Adipocyte (in vitro differentiated cells): ENCODE data around the gene PICK1.

Source experiments
- DNase-seq: peaks from one replicate; pipeline ENCODE4 v3.0.0-alpha.2; 2015; ENCODE audit warnings: low read depth
- H3K27me3 ChIP-seq: replicated peaks from 2 replicates; pipeline ENCODE4 v1.7.0; 2013; ENCODE audit warnings: mild to moderate bottlenecking, low read length, moderate library complexity; ENCODE audit not compliant: control insufficient read depth, insufficient read depth
- H3K36me3 ChIP-seq: 2 replicates; pipeline ENCODE4 v1.7.0; 2013; ENCODE audit warnings: low read length, mild to moderate bottlenecking, moderate library complexity; ENCODE audit not compliant: control insufficient read depth, insufficient read depth, severe bottlenecking
- H3K4me1 ChIP-seq: 2 replicates; pipeline ENCODE4 v1.7.0; 2013; ENCODE audit warnings: mild to moderate bottlenecking, low read length, moderate library complexity; ENCODE audit not compliant: control insufficient read depth, insufficient read depth
- H3K4me3 ChIP-seq: 2 replicates; pipeline ENCODE4 v1.7.0; 2013; ENCODE audit warnings: mild to moderate bottlenecking, low read length, moderate library complexity
- H3K9ac ChIP-seq: 2 replicates; pipeline ENCODE4 v1.7.0; 2013; ENCODE audit warnings: mild to moderate bottlenecking, low read length, moderate library complexity
- H3K9me3 ChIP-seq: 2 replicates; pipeline ENCODE4 v1.7.0; 2013; ENCODE audit warnings: mild to moderate bottlenecking, low read length, moderate library complexity; ENCODE audit not compliant: control insufficient read depth

Gene PICK1

GRCh38 chr22:38089474-38089851, 32.3 kb downstream of the PICK1 start:
- no peak for DNase-seq
- H3K4me3 ChIP-seq: no peak overlapping the region

DNA sequence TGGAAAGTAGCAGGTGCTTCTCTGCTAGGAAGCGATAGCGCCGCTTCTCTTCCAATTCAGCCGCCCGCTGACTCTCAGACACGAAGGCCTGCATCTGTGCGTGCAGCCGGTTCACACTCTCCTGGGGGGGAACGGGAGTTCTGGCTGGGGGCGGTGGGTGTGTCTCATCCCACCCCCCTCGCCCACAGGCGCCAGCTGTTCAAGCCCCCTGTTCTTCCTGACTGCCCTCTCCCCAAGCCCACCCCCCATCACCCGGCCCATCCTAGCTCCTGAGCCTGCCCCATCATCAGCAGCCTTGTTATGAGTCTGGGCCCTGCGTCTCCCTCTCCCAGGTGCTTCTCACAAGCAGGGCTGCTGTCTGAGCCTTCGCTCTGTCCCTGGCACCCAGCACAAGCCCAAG, 39.9 kb downstream of the PICK1 start:
- Histone ChIP-seq H3K9me3 (no peaks in the 10 kb centered on the region), H3K9ac (no peak overlapping the region), H3K36me3 (no peaks in the 10 kb centered on the region), H3K4me3 (no peak overlapping the region), H3K4me1 (peaks cover 9% of the 10 kb centered on the region), H3K27me3 (no peaks in the 10 kb centered on the region)
- DNase-seq: no peak

More at GRCh38 chr22:38089474-38089851, 32.3 kb downstream of the PICK1 start:
- Histone ChIP-seq H3K9me3 (no peaks in the 10 kb centered on the region), H3K27me3 (no peaks in the 10 kb centered on the region), H3K4me1 (peaks cover 4% of the 10 kb centered on the region), H3K36me3 (no peaks in the 10 kb centered on the region), H3K9ac (no peak overlapping the region)

GRCh38 chr22:38097557-38098409, 40.6 kb downstream of the PICK1 start:
- Histone ChIP-seq H3K4me1 (peaks cover 9% of the 10 kb centered on the region), H3K27me3 (no peaks in the 10 kb centered on the region), H3K4me3 (no peak overlapping the region), H3K36me3 (no peaks in the 10 kb centered on the region), H3K9me3 (no peaks in the 10 kb centered on the region), H3K9ac (no peak overlapping the region)
- DNase-seq: no peak

GRCh38 chr22:38098410-38099249, 41.4 kb downstream of the PICK1 start:
- Histone ChIP-seq H3K4me1 (peaks cover 9% of the 10 kb centered on the region), H3K9me3 (no peaks in the 10 kb centered on the region), H3K27me3 (no peaks in the 10 kb centered on the region), H3K4me3 (no peak overlapping the region), H3K36me3 (no peaks in the 10 kb centered on the region), H3K9ac (no peak overlapping the region)
- peak; percentile 14 for DNase-seq

GRCh38 chr22:38103641-38104040, 46.4 kb downstream of the PICK1 start:
- no peak overlapping the region for H3K9ac ChIP-seq
- no peak for DNase-seq
- H3K4me3 ChIP-seq: no peak overlapping the region
- peaks cover 8% of the 10 kb centered on the region for H3K4me1 ChIP-seq
- H3K27me3 ChIP-seq: no peaks in the 10 kb centered on the region
- no peaks in the 10 kb centered on the region for H3K36me3 ChIP-seq
- H3K9me3 ChIP-seq: no peaks in the 10 kb centered on the region

- Histone ChIP-seq H3K4me3 (no peak overlapping the region), H3K9ac (no peak overlapping the region)
- DNase-seq: no peak
These were observed 46.9 kb downstream of the PICK1 start for GRCh38 chr22:38104084-38104483.

DNA sequence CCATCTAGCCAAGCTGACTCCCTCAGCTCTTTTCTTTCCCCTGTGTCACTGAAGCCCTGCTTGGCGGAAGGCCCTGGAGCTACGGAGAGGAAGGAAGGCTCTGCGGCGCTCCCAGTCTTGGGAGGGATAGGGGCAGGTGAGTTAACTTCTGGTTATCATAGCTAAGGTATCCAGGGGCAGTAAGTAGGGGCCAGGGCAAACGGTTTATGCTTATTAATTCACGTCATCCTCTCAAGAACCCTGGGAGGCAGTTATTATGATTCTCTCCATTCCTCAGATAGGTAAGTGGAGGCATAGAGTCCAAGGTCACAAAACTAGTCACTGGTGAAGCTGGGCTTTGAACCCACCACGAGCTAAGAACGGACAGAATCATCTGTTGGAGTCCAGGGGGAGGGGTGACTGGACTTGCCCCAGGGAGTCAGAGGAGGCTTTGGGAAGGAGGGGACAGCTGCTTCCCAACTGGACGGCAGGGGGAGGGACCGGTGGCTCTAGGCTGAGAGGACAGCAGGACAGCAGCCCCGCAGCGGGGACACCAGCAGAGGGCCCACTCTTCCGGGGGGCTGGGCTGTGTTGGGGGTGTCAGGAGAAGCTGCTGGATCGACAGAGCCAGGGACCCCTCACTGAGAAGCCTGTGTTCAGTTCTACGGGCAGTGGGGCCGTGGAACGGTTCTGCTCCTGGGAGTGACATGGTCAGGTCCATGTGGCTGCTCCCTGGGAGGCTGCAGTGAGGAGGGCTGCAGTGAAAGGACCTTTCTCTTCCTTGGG, 49.8 kb downstream of the PICK1 start:
- H3K27me3 ChIP-seq: peaks cover 13% of the 10 kb centered on the region
- peaks cover 2% of the 10 kb centered on the region for H3K36me3 ChIP-seq
- H3K9ac ChIP-seq: no peak overlapping the region
- H3K9me3 ChIP-seq: no peaks in the 10 kb centered on the region
- H3K4me1 ChIP-seq: peaks cover 14% of the 10 kb centered on the region
- DNase-seq: no peak
- no peak overlapping the region for H3K4me3 ChIP-seq

More at GRCh38 chr22:38104084-38104483, 46.9 kb downstream of the PICK1 start:
- H3K36me3 ChIP-seq: no peaks in the 10 kb centered on the region
- no peaks in the 10 kb centered on the region for H3K9me3 ChIP-seq
- H3K4me1 ChIP-seq: peaks cover 6% of the 10 kb centered on the region
- no peaks in the 10 kb centered on the region for H3K27me3 ChIP-seq

GRCh38 chr22:38107692-38108515, 50.7 kb downstream of the PICK1 start:
- H3K36me3 ChIP-seq: peaks cover 4% of the 10 kb centered on the region
- peaks cover 13% of the 10 kb centered on the region for H3K27me3 ChIP-seq
- peaks cover 14% of the 10 kb centered on the region for H3K4me1 ChIP-seq
- H3K9me3 ChIP-seq: no peaks in the 10 kb centered on the region
- DNase-seq: peak; percentile 3
- no peak overlapping the region for H3K4me3 ChIP-seq
- H3K9ac ChIP-seq: peak overlapping the region; percentile 21

DNA sequence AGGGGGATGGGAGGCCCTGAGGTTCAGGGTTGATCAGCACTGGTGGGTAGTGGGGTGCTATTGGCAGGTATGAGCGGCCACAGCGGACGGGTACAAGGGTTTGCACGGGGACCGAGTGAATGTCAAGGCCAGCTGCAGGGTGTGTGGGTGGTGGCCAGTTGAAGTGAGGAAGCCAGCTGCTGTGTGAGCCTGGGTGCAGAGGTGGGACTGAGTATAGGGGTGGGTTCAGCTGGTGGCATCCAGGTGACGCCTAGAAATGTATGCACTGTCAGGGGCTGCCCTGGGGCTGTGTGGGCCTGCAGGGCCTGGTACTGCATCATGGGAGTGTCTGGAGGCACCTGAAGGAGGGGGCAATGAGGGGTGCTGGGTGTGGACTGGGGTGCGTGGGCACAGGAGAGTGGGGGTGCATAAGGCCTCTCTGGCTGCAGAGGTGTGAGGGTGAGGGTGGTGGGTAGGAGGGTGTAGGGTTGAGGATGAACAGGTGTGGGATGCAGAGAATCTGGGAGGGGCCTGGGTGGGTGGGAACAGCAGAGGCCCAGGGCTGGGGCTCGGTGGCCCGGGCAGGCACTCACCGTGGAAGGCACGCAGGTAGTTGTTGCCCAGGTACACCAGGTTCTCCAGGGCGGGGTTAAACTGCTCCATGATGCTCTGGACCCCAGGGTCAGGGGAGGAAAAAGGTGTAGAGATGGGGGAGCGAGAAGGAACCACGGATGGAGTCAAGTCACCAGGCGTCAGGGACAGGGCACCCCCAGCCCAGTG, 51.5 kb downstream of the PICK1 start:
- no peak for DNase-seq
- Histone ChIP-seq H3K9ac (no peak overlapping the region), H3K36me3 (peaks cover 4% of the 10 kb centered on the region), H3K4me1 (peaks cover 14% of the 10 kb centered on the region), H3K4me3 (no peak overlapping the region), H3K27me3 (peaks cover 13% of the 10 kb centered on the region), H3K9me3 (no peaks in the 10 kb centered on the region)
